ENCODE measurements around the gene CLPTM1.
"Not testable (repeated sequence)": the region's sequence is repeated elsewhere in the genome, so short reads cannot be mapped to it uniquely, and the experiment has no call there.

CLPTM1 gene, protein sequence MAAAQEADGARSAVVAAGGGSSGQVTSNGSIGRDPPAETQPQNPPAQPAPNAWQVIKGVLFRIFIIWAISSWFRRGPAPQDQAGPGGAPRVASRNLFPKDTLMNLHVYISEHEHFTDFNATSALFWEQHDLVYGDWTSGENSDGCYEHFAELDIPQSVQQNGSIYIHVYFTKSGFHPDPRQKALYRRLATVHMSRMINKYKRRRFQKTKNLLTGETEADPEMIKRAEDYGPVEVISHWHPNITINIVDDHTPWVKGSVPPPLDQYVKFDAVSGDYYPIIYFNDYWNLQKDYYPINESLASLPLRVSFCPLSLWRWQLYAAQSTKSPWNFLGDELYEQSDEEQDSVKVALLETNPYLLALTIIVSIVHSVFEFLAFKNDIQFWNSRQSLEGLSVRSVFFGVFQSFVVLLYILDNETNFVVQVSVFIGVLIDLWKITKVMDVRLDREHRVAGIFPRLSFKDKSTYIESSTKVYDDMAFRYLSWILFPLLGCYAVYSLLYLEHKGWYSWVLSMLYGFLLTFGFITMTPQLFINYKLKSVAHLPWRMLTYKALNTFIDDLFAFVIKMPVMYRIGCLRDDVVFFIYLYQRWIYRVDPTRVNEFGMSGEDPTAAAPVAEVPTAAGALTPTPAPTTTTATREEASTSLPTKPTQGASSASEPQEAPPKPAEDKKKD

DNA sequence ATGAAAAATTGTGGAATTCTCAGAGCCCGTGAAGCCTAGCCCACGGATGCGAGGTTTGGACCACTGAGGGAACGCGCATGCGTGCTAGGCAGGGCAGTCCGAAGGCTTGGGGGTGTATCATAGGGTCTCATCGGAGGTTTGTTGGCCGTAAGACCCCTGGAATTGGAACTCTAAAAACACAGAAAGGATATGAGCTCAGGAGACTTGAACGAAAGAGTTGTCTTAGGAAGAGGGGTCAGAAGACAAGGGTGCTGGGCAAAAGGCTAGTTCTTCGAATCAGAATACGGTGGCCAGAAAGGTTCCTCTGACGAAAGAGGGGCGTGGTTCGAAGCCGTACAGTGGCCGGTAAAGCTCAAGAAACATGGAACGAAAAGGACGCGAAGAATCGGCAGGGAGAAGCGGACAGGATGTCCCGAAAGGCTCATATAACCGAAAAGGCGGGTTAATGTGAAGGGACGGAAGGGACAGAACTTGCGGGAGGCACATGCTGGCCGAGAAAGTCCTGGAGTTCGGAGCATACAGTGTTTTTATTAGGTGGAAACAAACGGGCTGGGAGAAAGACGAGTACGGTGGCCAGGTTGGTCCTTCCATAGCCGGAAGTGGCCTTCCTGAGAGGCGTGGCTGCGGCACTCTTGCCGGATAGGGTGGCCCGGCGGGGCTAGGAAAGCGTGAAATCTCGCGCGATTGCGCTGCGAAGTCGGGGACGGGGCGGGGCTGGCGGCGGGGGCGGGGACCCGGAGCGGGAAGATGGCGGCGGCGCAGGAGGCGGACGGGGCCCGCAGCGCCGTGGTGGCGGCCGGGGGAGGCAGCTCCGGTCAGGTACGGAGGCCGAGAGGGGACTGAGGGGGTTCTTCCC is at the start of gene CLPTM1:
TSS of gene CLPTM1 (plus strand) at position 732 of the 856 bp plus-strand sequence. CDS start at position 748, 16 bp downstream.
- peak; percentile 94 for DNase-seq (ENCODE audit: low read depth in 2 of 2)

DNA sequence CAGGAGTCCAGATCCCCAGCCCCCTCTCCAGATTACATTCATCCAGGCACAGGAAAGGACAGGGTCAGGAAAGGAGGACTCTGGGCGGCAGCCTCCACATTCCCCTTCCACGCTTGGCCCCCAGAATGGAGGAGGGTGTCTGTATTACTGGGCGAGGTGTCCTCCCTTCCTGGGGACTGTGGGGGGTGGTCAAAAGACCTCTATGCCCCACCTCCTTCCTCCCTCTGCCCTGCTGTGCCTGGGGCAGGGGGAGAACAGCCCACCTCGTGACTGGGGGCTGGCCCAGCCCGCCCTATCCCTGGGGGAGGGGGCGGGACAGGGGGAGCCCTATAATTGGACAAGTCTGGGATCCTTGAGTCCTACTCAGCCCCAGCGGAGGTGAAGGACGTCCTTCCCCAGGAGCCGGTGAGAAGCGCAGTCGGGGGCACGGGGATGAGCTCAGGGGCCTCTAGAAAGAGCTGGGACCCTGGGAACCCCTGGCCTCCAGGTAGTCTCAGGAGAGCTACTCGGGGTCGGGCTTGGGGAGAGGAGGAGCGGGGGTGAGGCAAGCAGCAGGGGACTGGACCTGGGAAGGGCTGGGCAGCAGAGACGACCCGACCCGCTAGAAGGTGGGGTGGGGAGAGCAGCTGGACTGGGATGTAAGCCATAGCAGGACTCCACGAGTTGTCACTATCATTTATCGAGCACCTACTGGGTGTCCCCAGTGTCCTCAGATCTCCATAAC is 49.6 kb upstream of the CLPTM1 start, which contains the start of gene APOE:
TSS of gene APOE (plus strand) at position 360 of the 724 bp plus-strand sequence. CDS start 829 bp downstream, outside the sequence.
- no peak for DNase-seq (ENCODE audit: low read depth in 2 of 2)

DNA sequence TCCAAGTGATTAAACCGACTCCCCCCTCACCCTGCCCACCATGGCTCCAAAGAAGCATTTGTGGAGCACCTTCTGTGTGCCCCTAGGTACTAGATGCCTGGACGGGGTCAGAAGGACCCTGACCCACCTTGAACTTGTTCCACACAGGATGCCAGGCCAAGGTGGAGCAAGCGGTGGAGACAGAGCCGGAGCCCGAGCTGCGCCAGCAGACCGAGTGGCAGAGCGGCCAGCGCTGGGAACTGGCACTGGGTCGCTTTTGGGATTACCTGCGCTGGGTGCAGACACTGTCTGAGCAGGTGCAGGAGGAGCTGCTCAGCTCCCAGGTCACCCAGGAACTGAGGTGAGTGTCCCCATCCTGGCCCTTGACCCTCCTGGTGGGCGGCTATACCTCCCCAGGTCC is 47.6 kb upstream of the CLPTM1 start:
- no peak for DNase-seq (ENCODE audit: low read depth in 2 of 2)

DNA sequence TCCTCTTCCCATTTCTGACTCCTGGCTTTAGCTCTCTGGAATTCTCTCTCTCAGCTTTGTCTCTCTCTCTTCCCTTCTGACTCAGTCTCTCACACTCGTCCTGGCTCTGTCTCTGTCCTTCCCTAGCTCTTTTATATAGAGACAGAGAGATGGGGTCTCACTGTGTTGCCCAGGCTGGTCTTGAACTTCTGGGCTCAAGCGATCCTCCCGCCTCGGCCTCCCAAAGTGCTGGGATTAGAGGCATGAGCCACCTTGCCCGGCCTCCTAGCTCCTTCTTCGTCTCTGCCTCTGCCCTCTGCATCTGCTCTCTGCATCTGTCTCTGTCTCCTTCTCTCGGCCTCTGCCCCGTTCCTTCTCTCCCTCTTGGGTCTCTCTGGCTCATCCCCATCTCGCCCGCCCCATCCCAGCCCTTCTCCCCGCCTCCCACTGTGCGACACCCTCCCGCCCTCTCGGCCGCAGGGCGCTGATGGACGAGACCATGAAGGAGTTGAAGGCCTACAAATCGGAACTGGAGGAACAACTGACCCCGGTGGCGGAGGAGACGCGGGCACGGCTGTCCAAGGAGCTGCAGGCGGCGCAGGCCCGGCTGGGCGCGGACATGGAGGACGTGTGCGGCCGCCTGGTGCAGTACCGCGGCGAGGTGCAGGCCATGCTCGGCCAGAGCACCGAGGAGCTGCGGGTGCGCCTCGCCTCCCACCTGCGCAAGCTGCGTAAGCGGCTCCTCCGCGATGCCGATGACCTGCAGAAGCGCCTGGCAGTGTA is 46.9 kb upstream of the CLPTM1 start:
- no peak for DNase-seq (ENCODE audit: low read depth in 2 of 2)

DNA sequence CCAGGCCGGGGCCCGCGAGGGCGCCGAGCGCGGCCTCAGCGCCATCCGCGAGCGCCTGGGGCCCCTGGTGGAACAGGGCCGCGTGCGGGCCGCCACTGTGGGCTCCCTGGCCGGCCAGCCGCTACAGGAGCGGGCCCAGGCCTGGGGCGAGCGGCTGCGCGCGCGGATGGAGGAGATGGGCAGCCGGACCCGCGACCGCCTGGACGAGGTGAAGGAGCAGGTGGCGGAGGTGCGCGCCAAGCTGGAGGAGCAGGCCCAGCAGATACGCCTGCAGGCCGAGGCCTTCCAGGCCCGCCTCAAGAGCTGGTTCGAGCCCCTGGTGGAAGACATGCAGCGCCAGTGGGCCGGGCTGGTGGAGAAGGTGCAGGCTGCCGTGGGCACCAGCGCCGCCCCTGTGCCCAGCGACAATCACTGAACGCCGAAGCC is 46.3 kb upstream of the CLPTM1 start:
- DNase-seq (ENCODE audit: low read depth in 2 of 2), result no peak

DNA sequence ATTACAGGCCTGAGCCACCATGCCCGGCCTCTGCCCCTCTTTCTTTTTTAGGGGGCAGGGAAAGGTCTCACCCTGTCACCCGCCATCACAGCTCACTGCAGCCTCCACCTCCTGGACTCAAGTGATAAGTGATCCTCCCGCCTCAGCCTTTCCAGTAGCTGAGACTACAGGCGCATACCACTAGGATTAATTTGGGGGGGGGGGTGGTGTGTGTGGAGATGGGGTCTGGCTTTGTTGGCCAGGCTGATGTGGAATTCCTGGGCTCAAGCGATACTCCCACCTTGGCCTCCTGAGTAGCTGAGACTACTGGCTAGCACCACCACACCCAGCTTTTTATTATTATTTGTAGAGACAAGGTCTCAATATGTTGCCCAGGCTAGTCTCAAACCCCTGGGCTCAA is 45.4 kb upstream of the CLPTM1 start:
- DNase-seq (ENCODE audit: low read depth in 2 of 2), result no peak

DNA sequence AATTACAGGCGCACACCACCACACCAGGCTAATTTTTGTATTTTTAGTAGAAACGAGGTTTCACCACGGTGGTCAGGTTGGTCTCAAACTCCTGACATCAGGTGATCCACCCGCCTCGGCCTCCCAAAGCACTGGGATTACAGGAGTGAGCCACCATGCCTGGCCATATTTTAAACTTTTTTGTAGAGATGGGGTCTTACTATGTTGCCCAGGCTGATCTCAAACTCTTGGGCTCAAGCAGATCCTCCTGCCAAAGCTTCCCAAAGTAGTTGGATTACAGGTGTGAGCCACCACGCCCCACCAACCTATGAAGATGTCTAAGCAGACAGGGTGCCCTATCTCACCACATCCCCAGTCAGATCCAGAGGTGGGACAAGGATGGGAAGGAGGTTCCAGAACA is 43.3 kb upstream of the CLPTM1 start:
- not testable (repeated sequence) for DNase-seq (ENCODE audit: low read depth in 2 of 2)

DNA sequence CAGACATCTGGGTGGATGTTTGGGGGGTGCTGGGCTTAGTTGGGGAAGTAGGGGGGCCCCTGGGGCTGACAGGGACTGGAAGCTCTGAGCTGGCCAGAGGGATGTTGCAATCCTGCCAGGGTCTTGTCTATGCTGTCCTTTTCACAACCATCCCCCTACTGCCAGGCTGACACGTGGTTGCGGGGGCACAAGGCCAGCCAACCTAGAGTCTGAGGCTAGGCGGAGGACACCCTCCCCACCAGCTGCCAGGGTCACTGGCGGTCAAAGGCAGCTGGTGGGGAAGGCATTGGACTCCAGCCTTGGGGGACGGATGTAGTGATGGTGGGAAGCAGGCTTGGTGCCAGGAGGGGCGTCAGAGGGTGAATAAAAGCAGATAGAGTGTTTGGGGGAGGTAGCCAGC is 42.3 kb upstream of the CLPTM1 start:
- no peak for DNase-seq (ENCODE audit: low read depth in 2 of 2)

DNA sequence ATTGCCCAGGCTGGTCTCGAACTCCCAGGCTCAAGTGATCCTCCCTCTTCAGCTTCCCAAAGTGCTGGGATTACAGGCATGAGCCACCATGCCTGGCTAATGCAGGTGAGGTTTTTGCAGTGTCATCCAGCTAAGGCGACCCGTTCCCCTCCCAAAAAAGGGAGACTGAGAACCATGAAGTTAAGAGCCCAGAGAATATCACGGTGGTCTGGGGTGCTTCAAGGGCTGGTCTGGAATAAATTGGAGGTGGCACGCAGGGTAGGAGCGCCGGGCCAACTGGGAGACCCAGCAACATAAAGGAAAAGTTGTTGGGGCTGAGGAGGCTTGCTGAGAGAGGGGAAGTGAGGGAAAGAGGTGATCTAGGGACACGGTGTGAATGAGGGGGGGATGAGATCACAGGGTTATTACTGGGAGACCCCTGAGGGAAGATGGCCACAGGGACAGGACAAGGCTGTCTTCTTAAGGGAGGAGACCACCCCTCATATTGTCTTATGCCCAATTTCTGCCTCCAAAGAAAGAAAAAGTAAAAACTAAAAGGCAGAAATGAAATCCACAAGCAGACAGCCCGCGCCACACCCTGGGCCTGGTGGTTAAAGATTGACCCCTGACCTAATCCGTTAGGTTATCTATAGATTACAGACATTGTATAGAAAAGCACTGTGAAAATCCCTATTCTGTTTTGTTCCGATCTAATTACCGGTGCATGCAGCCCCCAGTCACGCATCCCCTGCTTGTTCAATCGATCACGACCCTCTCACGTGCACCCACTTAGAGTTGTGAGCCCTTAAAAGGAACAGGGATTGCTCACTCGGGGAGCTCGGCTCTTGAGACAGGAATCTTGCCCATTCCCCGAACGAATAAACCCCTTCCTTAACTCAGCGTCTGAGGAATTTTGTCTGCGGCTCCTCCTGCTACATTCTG is 41.4 kb upstream of the CLPTM1 start:
- not testable (repeated sequence) for DNase-seq (ENCODE audit: low read depth in 2 of 2)

DNA sequence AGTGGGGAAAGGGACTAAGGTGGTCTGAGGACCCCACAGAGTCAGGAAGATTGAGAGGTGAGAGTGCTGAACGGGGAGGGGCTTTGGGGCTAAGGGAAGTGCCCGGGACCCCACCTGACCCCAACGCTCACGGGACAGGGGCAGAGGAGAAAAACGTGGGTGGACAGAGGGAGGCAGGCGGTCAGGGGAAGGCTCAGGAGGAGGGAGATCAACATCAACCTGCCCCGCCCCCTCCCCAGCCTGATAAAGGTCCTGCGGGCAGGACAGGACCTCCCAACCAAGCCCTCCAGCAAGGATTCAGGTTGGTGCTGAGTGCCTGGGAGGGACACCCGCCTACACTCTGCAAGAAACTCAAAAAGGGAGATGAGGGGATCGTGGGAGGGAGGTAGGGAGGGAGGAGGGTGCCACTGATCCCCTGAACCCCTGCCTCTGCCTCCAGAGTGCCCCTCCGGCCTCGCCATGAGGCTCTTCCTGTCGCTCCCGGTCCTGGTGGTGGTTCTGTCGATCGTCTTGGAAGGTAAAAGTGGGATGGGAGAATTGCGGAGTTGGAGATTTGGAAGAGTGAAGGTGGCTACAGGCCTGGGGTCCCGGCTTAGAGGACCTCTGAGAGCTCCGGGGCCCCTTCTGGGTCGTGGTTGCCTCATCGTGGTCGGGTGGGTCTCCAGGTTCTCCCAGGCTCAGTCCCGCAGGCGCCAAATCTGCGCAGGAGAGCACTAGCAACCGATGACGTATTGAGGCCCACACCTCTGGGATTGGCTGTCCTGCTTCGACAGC is 40.6 kb upstream of the CLPTM1 start, which contains the start of gene APOC1:
TSS of gene APOC1 (plus strand) at position 176 of the 774 bp plus-strand sequence. CDS start at position 460, 284 bp downstream.
- peak; percentile 44 to 55 for DNase-seq (ENCODE audit: low read depth in 2 of 2)

DNA sequence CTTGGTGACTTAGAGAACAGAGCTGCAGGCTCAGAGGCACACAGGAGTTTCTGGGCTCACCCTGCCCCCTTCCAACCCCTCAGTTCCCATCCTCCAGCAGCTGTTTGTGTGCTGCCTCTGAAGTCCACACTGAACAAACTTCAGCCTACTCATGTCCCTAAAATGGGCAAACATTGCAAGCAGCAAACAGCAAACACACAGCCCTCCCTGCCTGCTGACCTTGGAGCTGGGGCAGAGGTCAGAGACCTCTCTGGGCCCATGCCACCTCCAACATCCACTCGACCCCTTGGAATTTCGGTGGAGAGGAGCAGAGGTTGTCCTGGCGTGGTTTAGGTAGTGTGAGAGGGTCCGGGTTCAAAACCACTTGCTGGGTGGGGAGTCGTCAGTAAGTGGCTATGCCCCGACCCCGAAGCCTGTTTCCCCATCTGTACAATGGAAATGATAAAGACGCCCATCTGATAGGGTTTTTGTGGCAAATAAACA is 30.9 kb upstream of the CLPTM1 start:
- no peak for DNase-seq (ENCODE audit: low read depth in 2 of 2)

DNA sequence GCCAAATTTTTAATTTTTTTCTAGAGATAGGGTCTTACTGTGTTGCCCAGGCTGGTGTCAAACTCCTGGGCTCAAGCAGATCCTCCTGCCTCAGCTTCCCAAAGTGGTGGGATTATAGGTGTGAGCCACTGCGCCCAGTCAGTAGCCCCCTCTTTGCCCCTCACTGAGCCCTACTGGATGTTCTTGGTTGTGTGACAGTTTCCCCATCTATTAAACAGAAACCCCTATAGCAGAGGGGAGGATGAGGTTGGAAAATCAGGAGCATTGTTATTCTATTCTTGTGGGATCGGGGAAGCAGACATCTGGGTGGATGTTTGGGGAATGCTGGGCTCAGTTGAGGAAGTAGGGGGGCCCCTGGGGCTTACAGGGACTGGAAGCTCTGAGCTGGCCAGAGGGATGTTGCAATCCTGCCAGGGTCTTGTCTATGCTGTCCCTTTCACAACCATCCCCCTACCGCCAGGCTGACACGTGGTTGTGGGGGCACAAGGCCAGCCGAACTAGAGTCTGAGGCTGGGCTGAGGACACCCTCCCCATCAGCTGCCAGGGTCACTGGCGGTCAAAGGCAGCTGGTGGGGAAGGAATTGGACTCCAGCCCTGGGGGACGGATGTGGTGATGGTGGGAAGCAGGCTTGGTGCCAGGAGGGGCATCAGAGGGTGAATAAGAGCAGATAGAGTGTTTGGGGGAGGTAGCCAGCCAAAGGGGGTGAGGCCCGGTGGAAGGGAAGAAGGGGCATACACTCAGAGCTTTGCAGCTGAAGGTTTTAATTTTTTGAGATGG is 29.9 kb upstream of the CLPTM1 start:
- DNase-seq (ENCODE audit: low read depth in 2 of 2), result no peak

DNA sequence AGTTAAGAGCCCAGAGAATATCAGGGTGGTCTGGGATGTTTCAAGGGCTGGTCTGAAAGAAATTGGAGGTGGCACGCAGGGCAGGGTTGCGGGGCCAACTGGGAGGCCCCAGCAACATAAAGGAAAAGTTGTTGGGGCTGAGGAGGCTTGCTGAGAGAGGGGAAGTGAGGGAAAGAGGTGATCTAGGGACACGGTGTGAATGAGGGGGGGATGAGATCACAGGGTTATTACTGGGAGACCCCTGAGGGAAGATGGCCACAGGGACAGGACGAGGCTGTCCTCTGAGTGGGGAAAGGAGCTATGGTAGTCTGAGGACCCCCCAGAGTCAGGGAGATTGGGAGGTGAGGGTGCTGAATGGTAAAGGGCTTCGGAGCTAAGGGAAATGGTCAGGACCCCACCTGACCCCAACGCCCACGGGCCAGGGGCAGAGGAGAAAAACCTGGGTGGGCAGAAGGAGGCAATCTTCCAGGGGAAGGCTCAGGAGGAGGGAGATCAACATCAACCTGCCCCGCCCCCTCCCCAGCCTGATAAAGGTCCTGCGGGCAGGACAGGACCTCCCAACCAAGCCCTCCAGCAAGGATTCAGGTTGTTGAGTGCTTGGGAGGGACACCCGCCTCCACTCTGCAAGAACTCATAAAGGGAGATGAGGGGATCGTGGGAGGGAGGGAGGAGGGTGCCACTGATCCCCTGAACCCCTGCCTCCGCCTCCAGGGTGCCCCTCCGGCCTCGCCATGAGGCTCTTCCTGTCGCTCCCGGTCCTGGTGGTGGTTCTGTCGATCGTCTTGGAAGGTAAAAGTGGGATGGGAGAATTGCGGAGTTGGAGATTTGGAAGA is 28.7 kb upstream of the CLPTM1 start:
- DNase-seq (ENCODE audit: low read depth in 2 of 2), result not testable (repeated sequence)

DNA sequence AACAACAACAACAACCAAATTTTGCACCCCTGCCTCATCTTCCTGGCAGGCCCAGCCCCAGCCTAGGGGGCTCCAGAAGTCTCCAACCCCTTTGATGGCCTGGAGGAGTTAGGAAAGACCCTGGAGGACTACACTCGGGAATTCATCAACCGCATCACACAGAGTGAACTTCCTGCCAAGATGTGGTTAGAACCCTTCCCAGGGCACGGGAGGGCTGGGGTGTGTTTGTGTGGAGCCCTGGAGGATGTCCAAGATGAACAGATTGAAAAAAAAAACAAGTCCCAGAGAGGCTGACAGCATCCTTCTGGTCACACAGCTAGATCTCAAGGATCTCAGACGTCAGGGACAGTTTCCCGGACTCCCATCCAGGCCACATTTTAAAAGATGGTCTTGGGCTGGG is 27.4 kb upstream of the CLPTM1 start:
- DNase-seq (ENCODE audit: low read depth in 2 of 2), result no peak

DNA sequence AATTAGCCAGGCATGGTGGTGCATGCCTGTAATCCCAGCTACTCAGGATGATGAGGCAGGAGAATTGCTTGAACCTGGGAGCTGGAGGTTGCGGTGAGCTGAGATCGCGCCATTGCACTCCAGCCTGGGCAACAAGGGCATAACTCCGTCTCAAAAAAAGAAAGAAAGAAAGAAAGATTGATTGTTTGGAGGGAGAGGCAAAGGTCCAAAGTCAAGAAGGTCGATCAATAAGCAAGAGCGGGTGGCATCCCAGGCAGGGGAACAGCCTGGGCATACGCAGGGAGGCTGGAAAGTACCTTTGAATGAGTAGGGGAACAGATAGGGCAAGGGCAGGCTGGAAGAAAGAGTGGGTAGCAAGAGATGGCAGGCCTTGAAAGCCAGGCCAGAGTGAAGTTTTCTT is 25.1 kb upstream of the CLPTM1 start:
- no peak for DNase-seq (ENCODE audit: low read depth in 2 of 2)

DNA sequence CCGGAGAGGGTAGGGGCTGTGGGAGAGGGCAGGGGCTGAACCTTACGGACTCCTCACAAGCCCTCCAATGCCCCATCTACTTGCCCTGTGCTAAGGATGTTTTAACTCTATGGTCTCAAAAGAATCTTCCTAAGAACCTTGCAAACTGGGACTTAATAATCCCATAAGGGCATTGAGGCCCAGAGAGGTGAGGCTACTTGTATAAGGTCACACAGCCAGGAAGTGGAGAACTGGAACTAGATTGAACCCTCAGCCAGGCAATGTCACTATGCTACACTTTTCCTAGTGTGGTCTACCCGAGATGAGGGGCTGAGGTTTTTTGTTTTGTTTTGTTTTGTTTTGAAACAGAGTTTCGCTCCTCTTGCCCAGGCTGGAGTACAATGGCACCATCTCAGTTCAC is 23.6 kb upstream of the CLPTM1 start:
- no peak for DNase-seq (ENCODE audit: low read depth in 2 of 2)

DNA sequence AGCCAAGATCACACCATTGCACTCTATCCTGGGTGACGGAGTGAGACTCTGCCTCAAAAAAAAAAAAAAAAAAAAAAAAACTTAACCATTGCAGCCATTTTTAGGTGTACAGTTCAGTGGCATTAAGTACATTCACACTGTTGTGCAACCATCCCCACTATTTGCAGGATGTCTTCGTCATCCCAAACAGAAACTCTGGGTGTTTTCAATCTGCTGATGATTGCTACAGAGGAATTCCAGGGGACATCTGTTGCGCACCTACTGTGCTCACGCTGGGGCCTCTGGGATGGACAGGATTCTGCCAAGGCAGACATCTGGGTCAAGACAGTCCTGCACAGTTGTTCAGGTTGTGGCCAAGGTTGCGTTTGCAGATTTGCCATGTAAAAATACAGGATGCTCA is 15.5 kb upstream of the CLPTM1 start:
- DNase-seq (ENCODE audit: low read depth in 2 of 2), result no peak

Data from activated CD8-positive, alpha-beta memory T cell treated with anti-CD3 and anti-CD28 coated beads for 4 hours (primary cell).